Measurements from ENCODE around the gene RPL39.

GRCh38 chrX:119801253-119802221 is 10.1 kb upstream of the RPL39 start:
- no peak for TF ChIP-seq POLR2A (IDR thresholded peaks at IDR 0.05; ENCODE audit: low read depth, low read length)
- TF ChIP-seq TAF1 (IDR thresholded peaks at IDR 0.05; ENCODE audit: low read depth, low read length) = no peak
- no peak for TF ChIP-seq POLR2AphosphoS5 (IDR thresholded peaks at IDR 0.05; ENCODE audit: low read depth, low read length)
- TF ChIP-seq SPI1 (IDR thresholded peaks at IDR 0.05; ENCODE audit: low read depth, low read length) = no peak

Measured in GM12891 (cell line).